IPS DF 19.7 (cell line): ENCODE results near the gene FHIT.

Experiments used
- DNase-seq: peaks from one replicate; pipeline ENCODE4 v3.0.0-alpha.2; 2013; ENCODE audit warnings: low read depth, low spot score

The FHIT gene

DNA sequence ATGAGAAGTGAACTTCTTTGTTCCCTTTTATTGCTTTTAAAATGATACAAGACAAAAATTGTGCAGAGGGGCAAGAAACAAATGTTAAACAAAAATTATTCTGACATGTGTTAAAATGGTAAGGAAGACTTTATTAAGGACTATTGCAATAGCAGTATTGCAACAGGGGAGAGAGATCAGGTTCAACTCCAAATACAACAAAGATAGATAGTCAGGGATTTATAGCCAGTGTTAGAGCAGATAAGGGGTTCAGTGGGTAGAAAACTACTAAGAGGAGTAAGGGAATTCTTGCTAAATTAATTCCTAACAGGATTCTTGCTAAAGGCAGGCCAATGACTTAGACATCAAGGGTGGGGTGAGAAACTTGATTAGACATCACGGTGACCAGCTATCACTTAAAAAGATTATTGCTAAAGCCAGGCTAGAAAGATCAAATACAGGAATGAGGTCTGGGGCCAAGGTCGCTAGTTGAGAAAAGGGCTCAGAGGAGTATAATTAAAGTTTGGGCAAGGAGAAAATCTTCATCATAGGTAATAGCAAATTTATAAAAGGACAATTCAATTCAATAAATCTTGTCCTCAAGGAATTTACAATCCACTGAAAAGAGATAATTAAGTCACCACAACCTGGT lies 81.5 kb downstream of the FHIT start:
- DNase-seq, result no peak

DNA sequence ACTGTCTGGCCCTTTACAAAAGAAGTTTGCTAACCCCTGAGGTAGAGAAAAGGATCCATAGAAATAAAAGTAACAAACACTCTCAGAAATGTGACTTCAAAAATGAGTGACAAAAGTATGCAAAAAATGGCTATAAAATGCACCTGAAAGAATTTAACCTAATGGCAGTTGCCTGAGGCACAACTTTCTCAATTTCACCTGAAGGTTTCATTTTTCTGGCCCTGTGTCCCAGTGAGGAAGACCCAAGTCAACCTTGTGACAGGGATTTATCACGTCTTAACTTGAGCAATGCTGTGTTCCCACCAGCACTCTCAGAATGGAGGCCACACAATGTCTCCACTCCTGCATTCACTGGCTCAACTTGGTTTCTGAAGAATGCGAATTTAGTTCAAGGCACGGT lies 83.0 kb downstream of the FHIT start:
- DNase-seq, result no peak

DNA sequence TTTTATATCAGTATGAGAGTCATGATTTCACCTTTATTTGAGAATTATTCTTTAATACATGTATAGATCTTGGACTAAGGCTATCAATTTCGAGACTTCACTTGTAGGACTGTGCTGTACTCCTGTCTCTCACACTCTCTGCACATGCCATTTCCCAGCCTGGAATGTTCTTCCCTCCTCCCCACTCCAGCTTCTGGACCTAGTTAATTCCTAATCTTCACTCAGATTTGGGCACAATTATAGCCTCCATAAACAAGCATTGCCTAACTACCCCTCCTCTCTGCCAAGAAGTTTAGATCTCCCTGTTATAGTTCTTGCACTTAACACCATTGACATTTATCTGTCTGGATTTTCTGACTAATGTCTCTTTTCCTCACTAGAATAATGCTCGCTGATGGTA lies 88.3 kb downstream of the FHIT start:
- DNase-seq, result no peak

DNA sequence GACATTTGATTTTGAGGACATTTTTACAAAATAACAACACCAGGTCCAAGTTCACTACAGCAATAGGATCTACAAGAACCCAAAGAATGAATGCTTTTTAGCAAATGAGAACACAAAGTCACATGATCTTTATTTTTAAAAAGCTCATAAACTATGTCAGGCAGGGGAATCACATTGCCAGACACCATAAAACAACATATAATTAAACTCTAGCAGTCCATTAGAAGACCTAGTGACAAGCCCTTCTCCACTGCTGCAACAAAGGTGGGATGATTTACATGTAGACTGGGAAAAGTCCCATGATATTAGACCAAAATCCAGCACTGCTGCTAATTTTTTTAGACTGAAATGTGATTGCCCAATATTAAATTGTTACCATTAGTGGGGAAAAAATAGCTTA lies 92.6 kb downstream of the FHIT start:
- no peak for DNase-seq

DNA sequence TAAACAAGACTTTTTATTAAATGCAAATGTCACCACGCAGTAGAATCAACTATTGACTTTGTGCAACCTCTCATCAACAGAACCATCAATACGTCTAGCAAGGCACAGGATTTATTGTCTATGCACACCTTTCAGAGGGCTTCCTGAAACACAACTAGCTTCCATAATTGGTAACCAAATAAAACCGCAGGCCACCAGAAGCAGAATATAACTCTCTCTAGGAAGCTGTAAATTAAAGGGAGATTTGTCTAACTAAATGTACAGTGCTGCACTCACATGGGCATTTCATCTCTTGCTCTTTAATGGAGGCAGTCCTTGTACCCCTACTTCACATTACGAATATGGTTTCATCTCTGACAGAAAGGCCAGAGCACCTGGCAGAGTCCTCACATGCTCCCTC lies 93.0 kb downstream of the FHIT start:
- no peak for DNase-seq

DNA sequence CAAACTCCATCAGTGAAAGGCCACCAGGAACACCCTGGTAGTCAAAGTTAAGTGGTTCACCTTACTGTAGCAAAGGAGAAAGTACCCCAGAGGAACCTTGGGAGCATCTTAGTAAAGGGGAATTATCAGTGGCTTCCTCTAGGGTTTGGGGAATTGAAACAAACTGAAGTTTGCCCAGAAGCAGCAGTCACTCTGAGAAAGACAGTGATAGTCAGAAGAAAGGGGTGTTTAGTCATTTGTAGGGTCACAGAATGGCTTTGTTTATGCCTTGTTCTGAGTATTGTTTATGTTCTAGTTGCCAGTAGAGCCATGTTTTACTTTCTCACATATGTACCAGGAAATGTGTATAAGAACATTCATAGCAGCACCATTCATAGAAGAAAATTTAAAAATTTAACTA lies 93.8 kb downstream of the FHIT start:
- no peak for DNase-seq

DNA sequence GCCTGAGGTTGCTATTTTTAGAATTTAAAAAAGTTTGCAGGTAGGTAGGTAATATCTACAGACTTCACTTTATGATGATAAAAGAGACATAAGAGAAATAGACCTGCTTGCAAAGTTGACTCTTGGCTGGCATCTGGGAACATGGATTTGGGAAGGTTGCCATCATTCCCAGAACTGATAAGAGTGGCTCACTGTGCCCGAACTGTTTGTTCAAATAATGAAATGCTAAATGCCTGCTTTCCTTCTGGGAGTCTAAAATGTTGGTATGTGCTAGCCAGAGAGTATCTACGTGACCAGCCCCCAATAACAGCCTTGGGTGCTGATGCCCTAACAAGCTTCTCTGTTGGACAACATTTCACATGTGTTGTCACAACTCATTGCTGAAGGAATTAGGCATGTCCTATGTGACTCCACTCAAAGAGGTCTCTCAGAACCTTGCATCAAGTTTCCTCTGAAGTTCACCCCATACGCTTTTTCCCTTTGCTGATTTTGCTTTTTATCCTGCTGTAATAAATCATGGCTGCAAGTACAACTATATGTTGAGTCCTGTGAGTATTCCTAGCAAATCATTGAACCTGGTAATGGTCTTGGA lies 95.5 kb downstream of the FHIT start:
- DNase-seq, result no peak

DNA sequence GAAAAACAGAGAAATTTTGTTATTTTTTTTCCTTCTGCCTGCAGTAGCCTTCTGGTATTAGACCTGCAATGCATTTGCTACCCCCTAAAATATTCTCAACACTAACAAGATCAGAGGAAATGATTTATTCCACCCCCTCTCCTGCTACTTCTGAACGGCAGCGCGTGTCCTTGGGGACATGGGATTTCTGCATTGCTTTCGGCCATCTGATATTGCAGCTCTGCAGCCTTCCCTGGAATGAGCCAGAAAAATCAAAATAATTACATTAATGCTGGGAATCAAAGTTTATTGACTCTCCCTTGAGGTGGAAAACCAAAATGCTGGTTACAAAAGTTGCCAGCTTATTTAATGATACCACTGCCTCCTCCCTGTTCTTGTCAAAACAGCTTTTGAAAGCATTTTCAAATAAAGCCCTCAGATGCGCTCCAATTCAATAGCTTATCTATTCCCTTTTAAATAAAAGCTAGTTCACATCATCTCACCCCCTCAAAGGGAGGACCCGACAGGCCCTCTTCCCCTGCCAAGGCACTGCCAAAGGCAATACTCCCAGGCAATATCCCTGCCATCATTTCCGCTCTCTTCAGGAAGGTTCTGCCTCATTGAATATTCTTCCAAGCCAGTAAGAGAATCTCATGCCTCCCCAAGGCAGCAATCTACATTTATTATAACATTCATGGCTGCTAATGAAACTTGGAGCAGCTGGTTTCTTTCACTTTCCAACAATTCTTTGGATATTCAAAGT lies 96.6 kb downstream of the FHIT start:
- no peak for DNase-seq

DNA sequence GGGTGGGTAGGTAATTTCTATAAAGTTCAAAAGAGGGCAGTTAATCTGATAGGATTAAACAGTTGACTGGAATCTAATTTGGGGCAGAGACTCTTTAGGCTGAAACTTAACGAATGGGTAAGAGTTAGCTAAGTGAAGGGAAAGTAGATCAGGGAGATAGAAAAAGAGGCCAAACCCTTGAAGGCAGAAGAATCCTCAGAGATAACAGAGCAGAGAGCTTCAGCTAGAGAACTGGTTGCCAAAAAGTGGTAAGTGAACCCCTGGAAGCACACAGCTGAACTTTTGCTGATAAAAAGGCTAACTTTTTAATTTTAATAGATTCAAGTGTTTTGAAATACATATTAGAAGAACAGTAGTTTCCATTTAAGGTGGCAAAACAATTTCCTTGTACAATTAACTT lies 99.2 kb downstream of the FHIT start:
- no peak for DNase-seq

DNA sequence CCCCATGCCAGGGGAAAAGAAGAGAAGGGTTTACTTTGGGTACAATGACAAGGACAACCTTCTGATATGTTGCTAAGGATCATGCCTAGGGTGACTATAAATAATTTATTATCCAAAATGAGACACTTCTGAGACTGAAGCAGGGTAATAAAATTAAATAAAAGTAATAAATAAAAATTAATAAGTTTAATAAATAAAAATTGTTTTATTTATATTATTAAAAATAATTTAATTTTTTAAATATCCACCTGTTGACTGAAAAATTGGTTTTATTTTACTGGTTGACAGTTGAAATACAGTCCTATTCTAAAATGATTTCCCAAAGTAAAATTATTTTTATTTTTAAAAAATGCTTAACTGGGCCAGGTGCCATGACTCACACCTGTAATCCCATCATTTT lies 102.0 kb downstream of the FHIT start:
- no peak for DNase-seq

DNA sequence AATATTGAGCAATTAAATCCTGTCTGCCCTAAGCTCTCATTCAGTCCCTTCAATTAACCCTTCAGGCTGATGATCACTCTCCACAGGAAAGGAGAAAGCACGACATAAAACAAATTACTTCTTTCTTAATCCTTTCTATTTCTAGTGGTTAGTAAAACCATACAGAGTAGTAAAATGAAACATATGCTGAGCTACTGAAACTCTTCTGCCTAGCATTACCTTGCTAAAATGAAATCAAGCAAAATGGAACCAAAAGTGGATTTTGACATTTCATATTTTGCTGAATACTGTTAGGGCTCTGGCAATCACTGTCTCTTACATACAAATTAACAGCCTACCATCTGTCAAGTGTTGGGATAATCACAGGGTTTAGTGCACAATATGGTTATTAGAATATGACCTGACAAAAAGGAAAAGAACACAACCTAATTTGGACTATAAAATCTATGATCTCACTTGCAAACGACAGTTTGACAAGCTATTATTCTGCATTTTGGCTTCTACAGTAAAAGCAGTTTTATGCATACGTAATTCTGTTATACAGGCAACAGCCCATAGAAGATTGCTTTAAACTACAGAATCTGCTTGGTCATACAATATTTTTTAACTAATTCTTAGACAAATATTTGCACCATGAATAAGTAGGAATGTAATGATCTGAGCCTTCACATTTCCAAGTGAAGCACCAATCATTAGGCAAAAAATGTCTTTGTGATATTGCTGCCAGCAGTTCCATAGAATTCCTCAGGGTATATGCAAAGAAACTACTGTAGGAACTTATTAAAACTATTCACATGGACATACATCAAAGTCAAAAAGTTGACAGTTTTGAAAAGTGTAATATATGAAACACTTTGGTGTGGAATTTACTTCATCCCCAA lies 105.0 kb downstream of the FHIT start:
- DNase-seq, result no peak

DNA sequence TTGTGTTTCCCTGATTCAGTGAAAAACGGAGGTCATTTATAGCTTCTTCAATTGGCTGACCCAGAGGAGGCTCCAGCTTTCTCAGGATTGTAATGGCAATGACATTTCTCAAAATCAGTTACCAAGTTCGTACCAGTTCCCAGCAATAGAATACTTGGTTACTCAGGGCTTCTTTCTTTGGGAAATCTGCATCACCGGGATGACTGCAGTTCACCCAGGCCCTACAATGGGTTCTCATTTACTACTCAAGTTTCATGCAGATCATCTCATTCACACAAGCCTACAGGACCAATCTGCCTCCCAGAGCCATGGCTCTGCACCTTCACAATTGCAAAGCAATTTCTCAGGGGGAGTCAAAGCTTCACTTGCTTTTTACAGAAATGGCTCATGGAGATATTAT lies 109.6 kb downstream of the FHIT start:
- DNase-seq, result peak; percentile 80

DNA sequence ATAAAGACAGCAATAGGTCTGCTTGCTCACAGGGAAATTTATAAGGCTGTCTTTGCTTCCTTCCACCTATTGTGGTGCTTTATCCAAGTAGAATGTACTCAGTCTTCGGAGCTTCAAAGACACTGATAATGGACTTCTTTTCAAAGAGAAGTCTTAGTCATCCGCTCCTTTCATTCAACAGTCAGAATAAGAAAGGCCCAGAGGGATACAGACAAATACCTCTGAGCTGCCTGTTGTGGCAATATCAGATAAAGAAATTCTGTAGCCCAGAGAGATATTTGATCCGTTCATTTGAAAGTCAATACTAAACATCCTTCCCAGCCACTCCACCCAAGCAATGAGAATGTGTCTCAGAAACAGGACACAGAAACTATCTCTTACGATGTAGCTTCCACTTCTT lies 110.0 kb downstream of the FHIT start:
- peak; percentile 67 for DNase-seq

DNA sequence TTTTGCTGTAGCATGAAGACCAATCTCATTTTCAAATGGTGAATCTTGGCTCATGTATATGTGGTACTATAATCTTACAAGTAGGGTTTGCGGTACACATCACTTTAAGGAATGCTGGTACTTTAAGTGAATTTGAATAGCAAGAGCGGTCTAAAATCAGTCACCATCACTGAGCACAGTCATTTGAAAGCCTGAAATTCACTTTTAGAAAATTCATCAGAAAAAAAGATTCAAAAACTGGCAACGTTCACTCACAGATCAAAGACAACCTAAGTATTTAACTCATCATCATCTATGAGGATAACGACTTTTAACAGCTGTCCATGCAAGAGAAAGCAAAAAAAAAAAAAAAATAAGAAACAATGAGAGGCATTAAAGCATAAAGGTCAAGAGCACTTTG lies 111.6 kb downstream of the FHIT start:
- no peak for DNase-seq

DNA sequence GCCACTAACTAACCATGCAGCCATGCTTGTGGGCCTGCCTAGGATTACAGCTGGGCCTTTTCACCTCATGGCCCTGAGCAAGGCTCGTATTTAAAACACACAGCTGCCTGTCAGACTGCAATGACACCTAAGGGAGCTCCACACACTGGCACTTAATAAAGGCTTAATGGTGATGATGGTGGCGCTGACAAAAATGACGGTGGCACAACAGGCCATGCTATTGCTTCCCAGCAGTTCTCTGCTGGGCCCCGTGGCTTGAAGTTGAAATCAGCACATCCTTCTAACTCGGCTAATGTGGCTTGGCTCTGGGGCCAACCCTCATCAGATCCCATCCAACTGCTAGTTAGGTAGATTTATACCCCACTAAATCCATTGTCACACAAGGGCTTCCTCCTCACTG lies 112.9 kb downstream of the FHIT start:
- DNase-seq, result no peak

DNA sequence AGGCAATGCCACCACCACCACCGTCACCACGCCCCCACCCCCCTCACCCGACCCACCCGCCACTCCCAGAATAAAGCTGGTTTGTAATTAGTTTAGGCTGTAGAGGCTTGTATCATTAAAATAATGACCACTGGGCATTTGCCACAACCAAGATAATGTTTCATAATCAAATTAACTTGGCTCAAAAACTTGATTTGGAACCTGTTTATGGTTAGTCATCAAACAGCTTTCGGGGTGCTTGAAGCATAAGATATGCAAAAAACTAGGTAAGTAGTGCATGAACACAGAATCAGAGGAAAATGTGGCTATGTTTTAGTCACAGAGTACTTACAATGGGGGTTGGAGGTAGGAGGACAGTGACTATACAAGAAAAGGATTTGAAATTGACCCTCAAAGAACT lies 115.1 kb downstream of the FHIT start:
- DNase-seq, result no peak

DNA sequence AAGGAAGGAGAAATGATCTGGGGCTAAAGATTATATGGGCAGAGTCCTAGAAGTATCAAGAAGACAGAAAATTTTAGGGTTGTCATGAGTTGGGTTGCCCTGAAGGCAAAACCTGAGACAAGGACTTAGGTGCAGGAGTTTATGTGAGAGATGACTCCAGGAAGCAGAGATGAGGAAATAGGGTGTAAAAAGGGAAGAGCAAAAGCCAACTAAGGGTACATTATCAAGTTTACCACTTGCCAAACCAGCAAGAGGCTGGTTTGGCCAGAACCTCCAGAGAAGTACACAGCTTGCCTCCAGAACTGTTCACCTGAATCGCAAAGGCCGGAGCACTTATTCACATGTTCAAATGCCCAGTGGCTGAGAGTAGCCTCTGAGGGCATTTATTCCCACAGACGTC lies 116.7 kb downstream of the FHIT start:
- DNase-seq, result no peak

DNA sequence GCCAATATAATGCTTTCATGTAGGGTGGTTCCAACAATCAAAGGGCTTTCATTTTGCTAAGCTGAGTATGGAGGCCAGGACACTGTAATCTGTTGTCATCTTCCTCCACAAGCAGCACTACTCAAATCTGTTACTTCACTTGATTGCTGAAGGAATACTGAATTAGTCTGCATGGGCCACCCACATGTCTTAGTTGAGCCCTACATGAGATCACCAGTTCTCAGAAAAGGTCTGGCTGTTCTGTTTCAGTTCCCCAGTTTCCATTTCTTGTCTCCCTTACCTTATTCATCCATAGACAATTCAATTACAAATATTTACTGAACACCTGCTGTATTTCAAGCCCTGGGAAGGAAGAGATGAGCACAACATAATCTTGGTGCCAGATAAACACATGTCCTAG lies 119.2 kb downstream of the FHIT start:
- DNase-seq, result no peak

DNA sequence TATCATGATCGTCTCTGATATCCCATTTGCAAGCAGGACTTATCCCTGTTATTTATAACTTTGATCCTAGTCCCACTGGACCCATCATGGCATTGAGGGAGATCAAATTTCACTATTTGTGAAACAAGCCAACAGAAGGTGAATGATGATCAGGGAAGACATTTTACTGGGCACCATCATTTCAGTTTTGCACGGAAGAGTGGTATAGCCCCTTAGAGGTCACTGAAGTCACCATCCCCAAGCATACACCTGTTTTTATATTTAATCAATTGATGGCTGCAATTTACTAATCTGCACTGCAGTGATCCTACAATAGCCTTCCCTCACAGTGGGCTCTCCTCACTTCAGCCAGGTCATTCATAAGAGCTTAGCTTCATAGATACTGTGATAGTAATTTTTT lies 132.4 kb downstream of the FHIT start:
- DNase-seq, result no peak

DNA sequence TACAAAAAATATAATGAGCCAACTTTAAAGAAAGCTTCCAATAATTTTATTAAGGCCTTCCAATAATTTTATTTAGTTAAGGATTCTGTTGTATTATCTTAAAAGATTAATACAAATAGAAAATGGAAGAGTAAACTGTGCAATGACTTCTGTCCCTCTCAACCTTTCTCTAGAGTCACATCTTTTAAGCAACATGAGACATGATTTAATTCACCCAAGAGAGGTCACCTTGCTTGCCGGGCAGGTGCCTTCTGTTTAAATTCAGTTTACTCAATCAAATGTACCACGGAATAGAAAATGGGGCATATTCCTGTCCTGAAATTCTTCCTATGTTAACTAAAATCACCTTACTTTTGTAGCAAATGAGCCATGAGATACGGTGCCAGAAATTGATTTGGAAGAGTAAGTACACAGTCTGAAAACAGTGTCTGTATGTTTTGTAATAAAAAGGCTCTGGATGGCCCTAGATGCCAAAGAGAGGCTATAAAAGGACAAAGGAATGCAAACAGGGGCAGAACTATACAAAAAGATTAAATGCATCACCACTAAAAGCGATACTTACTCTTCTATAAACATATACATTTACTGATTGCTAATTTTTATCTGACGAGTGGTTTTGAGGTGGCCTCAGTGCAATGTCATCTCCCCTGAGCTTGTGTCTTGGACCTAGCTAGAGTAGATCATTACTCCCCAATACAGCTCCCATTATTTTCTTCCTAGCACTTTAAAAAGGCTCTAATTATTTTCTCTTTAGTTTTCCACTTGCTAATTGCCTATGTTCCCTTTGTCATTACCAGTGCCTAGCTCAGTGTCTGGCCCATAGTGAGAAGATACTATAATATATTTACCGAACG lies 134.0 kb downstream of the FHIT start:
- no peak for DNase-seq

DNA sequence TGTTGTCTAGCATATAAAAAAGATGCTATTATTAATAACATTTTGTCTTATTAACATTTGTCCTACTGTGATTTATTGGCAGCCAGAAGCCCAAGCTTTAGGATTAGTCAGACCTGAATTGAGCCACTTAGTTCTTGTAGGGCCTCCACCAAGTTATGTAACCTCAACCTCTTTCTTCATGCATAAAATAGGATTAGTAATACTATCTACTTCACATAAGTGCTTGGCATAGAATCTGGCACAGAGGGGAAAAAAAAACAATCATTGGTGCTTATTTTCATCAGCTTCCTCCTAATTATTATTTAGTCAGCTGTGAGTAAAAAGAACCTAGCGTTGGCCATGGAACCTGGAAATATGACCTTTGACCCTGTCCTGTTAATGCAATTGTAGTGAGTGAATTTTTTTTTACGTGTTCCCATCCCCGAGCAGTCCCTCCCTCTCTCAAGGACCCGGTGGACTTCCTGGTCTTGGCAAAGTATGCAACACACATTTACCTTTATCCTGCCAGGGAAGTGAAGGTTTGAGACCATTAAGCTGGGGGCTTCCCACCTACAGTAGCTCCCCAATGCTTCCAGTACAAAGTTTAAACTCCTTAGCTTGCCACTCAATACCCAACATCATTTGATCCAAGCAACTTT lies 136.8 kb downstream of the FHIT start:
- DNase-seq, result no peak
